ENCODE measurements around the gene FALEC. TPM values are rescaled to one million over a fixed set of nuclear protein-coding genes. Genes with fewer than 3 reads are reported as not detected.
A peak's percentile ranks its signal among the peaks of the same experiment; 100 is the strongest.

FALEC gene
- total RNA-seq, 2 donors from 2014 or later = 0.70 to 1.6 TPM

DNA sequence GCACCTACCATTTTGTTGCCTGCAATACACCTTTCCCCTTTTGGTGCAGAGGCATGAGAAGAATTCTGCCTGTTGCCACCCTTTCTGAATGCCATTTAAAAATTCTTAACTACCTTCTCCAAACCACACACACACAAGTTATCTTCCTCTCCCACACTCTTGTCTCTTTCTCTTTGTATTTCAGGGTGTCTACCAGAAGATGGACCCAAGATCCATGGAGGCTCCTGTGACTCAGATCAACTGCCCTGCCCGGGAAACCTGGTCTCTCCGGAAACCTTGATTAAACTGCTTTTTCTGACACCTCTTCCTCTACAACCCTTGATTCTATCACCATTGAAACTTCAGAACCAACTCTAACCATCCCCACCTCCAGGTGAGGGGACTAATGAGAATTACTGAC, 30.7 kb upstream of the FALEC start:
- Mint-ChIP-seq H3K27me3 (ENCODE audit: insufficient read depth) (peaks cover 3% of the 10 kb centered on the region), H3K9me3 (no peaks in the 10 kb centered on the region), H3K4me3 (no peak overlapping the region), H3K4me1 (peaks cover 8% of the 10 kb centered on the region), H3K36me3 (ENCODE audit: low read depth) (peaks cover 7% of the 10 kb centered on the region), H3K27ac (no peak overlapping the region)
- DNase-seq = no peak
- TF ChIP-seq, protein P1, sequence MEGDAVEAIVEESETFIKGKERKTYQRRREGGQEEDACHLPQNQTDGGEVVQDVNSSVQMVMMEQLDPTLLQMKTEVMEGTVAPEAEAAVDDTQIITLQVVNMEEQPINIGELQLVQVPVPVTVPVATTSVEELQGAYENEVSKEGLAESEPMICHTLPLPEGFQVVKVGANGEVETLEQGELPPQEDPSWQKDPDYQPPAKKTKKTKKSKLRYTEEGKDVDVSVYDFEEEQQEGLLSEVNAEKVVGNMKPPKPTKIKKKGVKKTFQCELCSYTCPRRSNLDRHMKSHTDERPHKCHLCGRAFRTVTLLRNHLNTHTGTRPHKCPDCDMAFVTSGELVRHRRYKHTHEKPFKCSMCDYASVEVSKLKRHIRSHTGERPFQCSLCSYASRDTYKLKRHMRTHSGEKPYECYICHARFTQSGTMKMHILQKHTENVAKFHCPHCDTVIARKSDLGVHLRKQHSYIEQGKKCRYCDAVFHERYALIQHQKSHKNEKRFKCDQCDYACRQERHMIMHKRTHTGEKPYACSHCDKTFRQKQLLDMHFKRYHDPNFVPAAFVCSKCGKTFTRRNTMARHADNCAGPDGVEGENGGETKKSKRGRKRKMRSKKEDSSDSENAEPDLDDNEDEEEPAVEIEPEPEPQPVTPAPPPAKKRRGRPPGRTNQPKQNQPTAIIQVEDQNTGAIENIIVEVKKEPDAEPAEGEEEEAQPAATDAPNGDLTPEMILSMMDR (conservative IDR thresholded peaks at IDR 0.05) = peak; percentile 55
- Histone ChIP-seq H3K4me3 (ENCODE audit: low read length) (no peak overlapping the region), H3K27me3 (ENCODE audit: control insufficient read depth, insufficient read depth, low read length, poor library complexity, severe bottlenecking) (peaks cover under 1% of the 10 kb centered on the region), H3K27ac (ENCODE audit: low read depth, low read length) (no peak overlapping the region), H3K9ac (ENCODE audit: extremely low read depth, low read length, poor library complexity, severe bottlenecking) (no peak overlapping the region), H3K9me3 (ENCODE audit: control insufficient read depth, low read length) (no peaks in the 10 kb centered on the region), H3K4me1 (ENCODE audit: control insufficient read depth, insufficient read depth, low read length) (no peaks in the 10 kb centered on the region), H3K36me3 (ENCODE audit: control insufficient read depth, insufficient read depth, low read length) (peaks cover 11% of the 10 kb centered on the region)
- 58 to 65% methylated on average over 2 of the region's 2 CpGs for WGBS, 2 experiments (ENCODE audit: insufficient coverage in 1 of 2, insufficient read length in 1 of 2)

DNA sequence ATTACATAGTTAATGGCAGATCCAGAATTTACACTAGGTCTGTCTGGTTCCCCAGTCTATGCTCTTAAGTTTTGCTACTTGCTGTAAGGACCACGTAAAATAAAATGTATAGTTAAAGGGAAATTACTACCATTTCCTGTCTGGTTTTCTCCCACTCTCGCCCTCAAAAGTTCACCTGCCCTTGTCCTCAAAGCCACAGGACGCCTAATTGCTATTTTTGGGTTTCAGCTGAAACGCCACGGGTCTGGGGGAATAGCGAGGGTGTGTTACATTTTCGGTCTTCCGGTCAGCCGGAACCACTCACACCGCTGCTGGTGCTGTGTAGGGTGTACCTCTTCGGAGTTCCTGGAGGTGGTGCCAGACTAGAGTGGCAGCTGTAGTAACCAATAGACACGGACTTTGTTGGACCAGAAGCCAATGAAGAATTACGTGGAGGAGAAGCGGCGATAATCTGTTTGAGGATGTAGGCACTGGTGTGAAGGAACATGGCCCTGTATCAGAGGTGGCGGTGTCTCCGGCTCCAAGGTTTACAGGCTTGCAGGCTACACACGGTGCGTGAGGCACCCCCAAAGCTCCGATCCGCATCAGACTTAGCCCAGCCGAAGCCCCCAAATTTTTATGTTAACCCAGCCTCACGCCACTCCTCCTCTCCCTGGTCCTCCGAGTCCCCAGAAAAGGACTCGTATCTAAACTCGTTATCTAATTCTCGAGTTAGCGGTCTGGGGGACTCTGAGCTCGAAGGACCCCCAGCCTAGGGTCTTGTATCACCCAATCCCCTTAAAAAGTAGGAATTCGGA, 28.4 kb upstream of the FALEC start, which contains the start of gene TARS2:
TARS2 (plus strand) TSS at position 454 of the 797 bp plus-strand sequence; CDS start at position 486, 32 bp downstream.
- no peaks in the 10 kb centered on the region for H3K9me3 Mint-ChIP-seq
- H3K27ac Mint-ChIP-seq = peak within 1 kb of the TSS; percentile 92
- Histone ChIP-seq H3K9ac (ENCODE audit: extremely low read depth, low read length, poor library complexity, severe bottlenecking) (peak within 1 kb of the TSS; percentile 66), H3K27ac (ENCODE audit: low read depth, low read length) (no peak within 1 kb of the TSS), H3K9me3 (ENCODE audit: control insufficient read depth, low read length) (no peaks in the 10 kb centered on the region), H3K4me3 (ENCODE audit: low read length) (peak within 1 kb of the TSS; percentile 95), H3K4me1 (ENCODE audit: control insufficient read depth, insufficient read depth, low read length) (no peaks in the 10 kb centered on the region), H3K36me3 (ENCODE audit: control insufficient read depth, insufficient read depth, low read length) (peaks cover 26% of the 10 kb centered on the region), H3K27me3 (ENCODE audit: control insufficient read depth, insufficient read depth, low read length, poor library complexity, severe bottlenecking) (no peaks in the 10 kb centered on the region)
- 1 to 2% methylated on average over 18 to 30 of the region's 30 CpGs for WGBS, 2 experiments (ENCODE audit: insufficient coverage in 1 of 2, insufficient read length in 1 of 2)
- DNase-seq = peak; percentile 99
- H3K4me1 Mint-ChIP-seq = peaks cover 7% of the 10 kb centered on the region
- TF ChIP-seq, protein P1 (conservative IDR thresholded peaks at IDR 0.05) = peak; percentile 36
- H3K4me3 Mint-ChIP-seq = peak within 1 kb of the TSS; percentile 97
- peaks cover 24% of the 10 kb centered on the region for H3K36me3 Mint-ChIP-seq (ENCODE audit: low read depth)
- no peaks in the 10 kb centered on the region for H3K27me3 Mint-ChIP-seq (ENCODE audit: insufficient read depth)

DNA sequence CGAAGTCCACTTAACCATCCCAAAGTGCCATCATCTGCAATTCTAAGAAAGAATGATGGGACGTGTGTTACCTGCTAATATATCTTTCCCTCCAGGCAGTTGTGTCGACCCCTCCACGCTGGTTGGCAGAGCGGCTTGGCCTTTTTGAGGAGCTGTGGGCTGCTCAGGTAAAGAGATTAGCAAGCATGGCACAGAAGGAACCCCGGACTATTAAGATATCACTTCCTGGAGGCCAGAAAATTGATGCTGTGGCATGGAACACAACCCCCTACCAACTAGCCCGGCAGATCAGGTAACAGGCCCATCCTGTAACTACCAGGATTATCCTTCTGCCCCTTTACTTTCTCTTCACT, 27.8 kb upstream of the FALEC start:
- Mint-ChIP-seq H3K4me3 (peak overlapping the region; percentile 97), H3K9me3 (no peaks in the 10 kb centered on the region), H3K36me3 (ENCODE audit: low read depth) (peaks cover 28% of the 10 kb centered on the region), H3K27me3 (ENCODE audit: insufficient read depth) (no peaks in the 10 kb centered on the region), H3K27ac (peak overlapping the region; percentile 92), H3K4me1 (peaks cover 7% of the 10 kb centered on the region)
- Histone ChIP-seq H3K4me3 (ENCODE audit: low read length) (peak overlapping the region; percentile 95), H3K9me3 (ENCODE audit: control insufficient read depth, low read length) (no peaks in the 10 kb centered on the region), H3K27ac (ENCODE audit: low read depth, low read length) (no peak overlapping the region), H3K36me3 (ENCODE audit: control insufficient read depth, insufficient read depth, low read length) (peaks cover 30% of the 10 kb centered on the region), H3K27me3 (ENCODE audit: control insufficient read depth, insufficient read depth, low read length, poor library complexity, severe bottlenecking) (no peaks in the 10 kb centered on the region), H3K9ac (ENCODE audit: extremely low read depth, low read length, poor library complexity, severe bottlenecking) (peak overlapping the region; percentile 66), H3K4me1 (ENCODE audit: control insufficient read depth, insufficient read depth, low read length) (no peaks in the 10 kb centered on the region)
- TF ChIP-seq, protein P1 (conservative IDR thresholded peaks at IDR 0.05) = no peak
- 6 to 11% methylated on average over 3 to 7 of the region's 7 CpGs for WGBS, 2 experiments (ENCODE audit: insufficient coverage in 1 of 2, insufficient read length in 1 of 2)
- no peak for DNase-seq

All from endodermal cell (in vitro differentiated cells).